DOHH2 (cell line): Measurements from ENCODE around the gene SLC8A3.

ENCODE experiments used
- H3F3A ChIP-seq: fragments of 200-600 bp; sonication (generic), shearing (Covaris generic); 2 replicates; pipeline ENCODE4 v1.6.0; 2016; ENCODE audit warnings: antibody characterized with exemption, mild to moderate bottlenecking; ENCODE audit not compliant: control insufficient read depth, insufficient read depth
- H3K27ac ChIP-seq: fragments of 200-600 bp; sonication (generic); 2 replicates; pipeline ENCODE4 v1.5.1; 2014; ENCODE audit warnings: low read depth, mild to moderate bottlenecking, low read length, moderate library complexity
- H3K27me3 ChIP-seq: fragments of 200-600 bp; sonication (generic); 2 replicates; pipeline ENCODE4 v1.6.1; 2014; ENCODE audit warnings: mild to moderate bottlenecking, low read length, mixed read lengths; ENCODE audit not compliant: control insufficient read depth
- H3K36me3 ChIP-seq: fragments of 200-600 bp; sonication (generic); 2 replicates; pipeline ENCODE4 v1.6.1; 2014; ENCODE audit warnings: mild to moderate bottlenecking, low read length, moderate library complexity, mixed read lengths; ENCODE audit not compliant: control insufficient read depth
- H3K4me1 ChIP-seq: fragments of 200-600 bp; sonication (generic); 2 replicates; pipeline ENCODE4 v1.6.1; 2014; ENCODE audit warnings: mild to moderate bottlenecking, low read length, mixed read lengths; ENCODE audit not compliant: control insufficient read depth
- H3K4me2 ChIP-seq: fragments of 200-600 bp; sonication (generic); 2 replicates; pipeline ENCODE4 v1.6.0; 2014; ENCODE audit warnings: mild to moderate bottlenecking, low read length, moderate library complexity
- H3K4me3 ChIP-seq: fragments of 200-600 bp; sonication (generic); 2 replicates; pipeline ENCODE4 v1.5.1; 2014; ENCODE audit warnings: mild to moderate bottlenecking, low read length, mixed read lengths
- H3K79me2 ChIP-seq: fragments of 200-600 bp; sonication (generic); 2 replicates; pipeline ENCODE4 v1.6.1; 2014; ENCODE audit warnings: mild to moderate bottlenecking, low read length, mixed read lengths; ENCODE audit not compliant: control insufficient read depth
- H3K9me2 ChIP-seq: fragments of 200-600 bp; sonication (generic); replicated peaks from 2 replicates; pipeline ENCODE4 v1.6.1; 2014; ENCODE audit warnings: mild to moderate bottlenecking, low read length, mixed read lengths; ENCODE audit not compliant: control insufficient read depth
- H3K9me3 ChIP-seq: fragments of 200-600 bp; sonication (generic); 2 replicates; pipeline ENCODE4 v1.6.1; 2014; ENCODE audit warnings: antibody characterized with exemption, low read length, mixed read lengths; ENCODE audit not compliant: control insufficient read depth, insufficient read depth
- H4K20me1 ChIP-seq: fragments of 200-600 bp; sonication (generic); 2 replicates; pipeline ENCODE4 v1.6.0; 2014; ENCODE audit warnings: low read depth, mild to moderate bottlenecking, antibody characterized with exemption, low read length, moderate library complexity; ENCODE audit not compliant: control insufficient read depth, insufficient read depth
- EZH2phosphoT487 ChIP-seq: fragments of 200-600 bp; sonication (generic); IDR thresholded peaks from 2 replicates; pipeline ENCODE4 v1.6.1; 2017; ENCODE audit warnings: borderline replicate concordance, mild to moderate bottlenecking, antibody characterized with exemption, low read length, moderate library complexity, mixed read lengths
- TF ChIP-seq, protein P1 (sequence below): fragments of 200-600 bp; sonication (generic); IDR thresholded peaks from one replicate; pipeline ENCODE4 v1.5.1; 2014; ENCODE audit warnings: antibody characterized with exemption, mild to moderate bottlenecking, low read depth, low read length; ENCODE audit not compliant: poor library complexity, severe bottlenecking

Gene SLC8A3

DNA sequence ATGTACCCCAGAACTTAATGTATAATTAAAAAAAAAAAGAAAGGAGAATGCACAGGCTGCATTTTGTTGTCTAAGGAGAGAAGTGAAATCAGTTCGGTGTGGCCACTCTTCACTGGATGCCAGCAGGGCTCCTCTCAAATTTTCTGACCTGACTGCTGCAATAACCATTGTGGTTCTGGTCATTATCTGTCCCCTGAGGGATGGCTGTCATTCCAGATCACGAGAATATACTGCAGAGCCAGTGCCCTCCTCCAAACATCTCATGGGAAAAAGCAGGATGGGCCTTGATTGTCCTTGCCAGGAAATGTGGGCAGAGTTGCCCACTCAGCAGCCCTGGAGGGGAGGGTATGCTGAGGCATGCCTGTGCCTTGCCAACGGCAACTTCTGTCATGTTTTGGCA is 139.1 kb downstream of the SLC8A3 start:
- Histone ChIP-seq H3K27me3 (no peaks in the 10 kb centered on the region; the same call in 1 of the 2 replicates), H3K9me3 (no peaks in the 10 kb centered on the region), H3K4me2 (no peak overlapping the region), H3K79me2 (no peaks in the 10 kb centered on the region), H3F3A (no peaks in the 10 kb centered on the region), H3K9me2 (no peaks in the 10 kb centered on the region), H3K4me1 (no peaks in the 10 kb centered on the region), H3K27ac (no peak overlapping the region), H3K4me3 (no peak overlapping the region), H4K20me1 (no peaks in the 10 kb centered on the region), H3K36me3 (no peaks in the 10 kb centered on the region)
- TF ChIP-seq, protein P1, sequence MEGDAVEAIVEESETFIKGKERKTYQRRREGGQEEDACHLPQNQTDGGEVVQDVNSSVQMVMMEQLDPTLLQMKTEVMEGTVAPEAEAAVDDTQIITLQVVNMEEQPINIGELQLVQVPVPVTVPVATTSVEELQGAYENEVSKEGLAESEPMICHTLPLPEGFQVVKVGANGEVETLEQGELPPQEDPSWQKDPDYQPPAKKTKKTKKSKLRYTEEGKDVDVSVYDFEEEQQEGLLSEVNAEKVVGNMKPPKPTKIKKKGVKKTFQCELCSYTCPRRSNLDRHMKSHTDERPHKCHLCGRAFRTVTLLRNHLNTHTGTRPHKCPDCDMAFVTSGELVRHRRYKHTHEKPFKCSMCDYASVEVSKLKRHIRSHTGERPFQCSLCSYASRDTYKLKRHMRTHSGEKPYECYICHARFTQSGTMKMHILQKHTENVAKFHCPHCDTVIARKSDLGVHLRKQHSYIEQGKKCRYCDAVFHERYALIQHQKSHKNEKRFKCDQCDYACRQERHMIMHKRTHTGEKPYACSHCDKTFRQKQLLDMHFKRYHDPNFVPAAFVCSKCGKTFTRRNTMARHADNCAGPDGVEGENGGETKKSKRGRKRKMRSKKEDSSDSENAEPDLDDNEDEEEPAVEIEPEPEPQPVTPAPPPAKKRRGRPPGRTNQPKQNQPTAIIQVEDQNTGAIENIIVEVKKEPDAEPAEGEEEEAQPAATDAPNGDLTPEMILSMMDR = no peak
- TF ChIP-seq EZH2phosphoT487 = no peak

DNA sequence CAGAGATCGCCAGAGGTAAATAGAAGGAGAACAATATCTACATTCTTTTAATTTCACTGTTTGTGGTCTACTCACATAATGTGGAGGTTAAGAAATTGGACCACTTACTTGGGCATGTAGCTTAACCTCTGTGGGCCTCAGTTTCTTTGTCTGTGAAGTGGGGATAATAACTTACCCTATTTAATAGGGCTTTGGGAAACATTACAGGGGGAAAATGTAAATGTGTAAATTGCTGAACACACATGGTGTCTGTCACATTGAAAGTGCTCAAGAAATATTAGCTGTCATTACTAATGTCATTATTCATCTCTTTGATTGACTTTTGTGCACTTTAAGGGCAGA is 140.5 kb downstream of the SLC8A3 start:
- Histone ChIP-seq H3K27ac (no peak overlapping the region), H3K9me3 (no peaks in the 10 kb centered on the region), H3K4me2 (no peak overlapping the region), H3K79me2 (no peaks in the 10 kb centered on the region), H3K4me3 (no peak overlapping the region), H3K27me3 (no peaks in the 10 kb centered on the region; the same call in 1 of the 2 replicates), H3K4me1 (no peaks in the 10 kb centered on the region), H3K9me2 (no peaks in the 10 kb centered on the region), H4K20me1 (no peaks in the 10 kb centered on the region), H3F3A (no peaks in the 10 kb centered on the region), H3K36me3 (no peaks in the 10 kb centered on the region)
- no peak for TF ChIP-seq EZH2phosphoT487
- TF ChIP-seq, protein P1 = no peak

DNA sequence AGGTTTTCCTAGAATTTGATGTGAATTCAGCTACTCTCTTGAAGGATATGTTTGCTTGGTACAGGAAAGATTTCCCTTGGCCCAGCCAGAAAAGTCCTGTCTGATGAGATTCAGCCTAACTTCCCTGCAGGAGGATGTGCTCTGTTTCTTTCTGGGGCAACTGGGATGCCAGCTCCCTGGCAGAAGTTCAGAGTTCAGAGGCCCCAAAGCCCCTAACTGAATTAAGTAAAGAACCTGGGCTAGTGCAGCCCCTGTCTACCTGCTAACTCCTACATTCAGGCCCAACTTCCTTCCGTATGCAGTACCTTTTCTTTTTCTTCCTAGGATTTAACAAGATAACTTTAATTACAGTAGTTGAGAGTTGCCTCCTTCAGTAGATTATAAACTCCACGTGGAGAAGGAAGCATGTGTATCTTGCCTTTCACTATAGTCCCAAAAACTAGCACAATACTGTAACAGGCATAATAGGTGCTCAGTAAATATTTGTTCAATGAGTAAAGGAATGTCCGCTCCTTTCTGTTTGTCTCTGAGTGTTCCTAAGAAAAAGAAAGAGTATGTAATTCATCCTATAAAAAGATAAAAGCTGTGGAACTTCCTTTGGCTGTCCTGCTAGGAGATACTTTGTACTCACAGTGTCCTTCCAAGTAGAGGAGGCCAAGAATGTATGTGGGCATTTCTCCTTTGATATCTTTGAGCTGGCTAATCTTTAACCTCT is 141.0 kb downstream of the SLC8A3 start:
- Histone ChIP-seq H3K27me3 (no peaks in the 10 kb centered on the region; the same call in 1 of the 2 replicates), H3K4me3 (no peak overlapping the region), H3K9me3 (no peaks in the 10 kb centered on the region), H3K79me2 (no peaks in the 10 kb centered on the region), H3K36me3 (no peaks in the 10 kb centered on the region), H4K20me1 (no peaks in the 10 kb centered on the region), H3K27ac (no peak overlapping the region), H3F3A (no peaks in the 10 kb centered on the region), H3K9me2 (no peaks in the 10 kb centered on the region), H3K4me1 (no peaks in the 10 kb centered on the region), H3K4me2 (no peak overlapping the region)
- no peak for TF ChIP-seq EZH2phosphoT487
- TF ChIP-seq, protein P1 = no peak
